ENCODE results near the gene PKP4.

The PKP4 gene

GRCh38 chr2:158519481-158519880 is 62.7 kb downstream of the PKP4 start:
- no peak overlapping the region for H3K4me3 ChIP-seq (ENCODE audit: low read length)
- DNase-seq (ENCODE audit: low read depth), result no peak
- no peak for TF ChIP-seq CTCF (IDR thresholded peaks at IDR 0.05; ENCODE audit: insufficient read depth, low read depth, low read length, missing control alignments)

GRCh38 chr2:158529379-158530259 is 72.9 kb downstream of the PKP4 start:
- DNase-seq (ENCODE audit: low read depth), result peak; percentile 32
- no peak overlapping the region for H3K4me3 ChIP-seq (ENCODE audit: low read length)
- TF ChIP-seq CTCF (IDR thresholded peaks at IDR 0.05; ENCODE audit: insufficient read depth, low read depth, low read length, missing control alignments), result no peak

- DNase-seq (ENCODE audit: low read depth), result no peak
- TF ChIP-seq CTCF (IDR thresholded peaks at IDR 0.05; ENCODE audit: insufficient read depth, low read depth, low read length, missing control alignments), result no peak
These were observed 74.1 kb downstream of the PKP4 start for GRCh38 chr2:158530829-158531228.

GRCh38 chr2:158533009-158533408 is 76.3 kb downstream of the PKP4 start:
- H3K4me3 ChIP-seq (ENCODE audit: low read length), result no peak overlapping the region
- TF ChIP-seq CTCF (IDR thresholded peaks at IDR 0.05; ENCODE audit: insufficient read depth, low read depth, low read length, missing control alignments), result no peak
- DNase-seq (ENCODE audit: low read depth), result no peak

More at GRCh38 chr2:158530829-158531228, 74.1 kb downstream of the PKP4 start:
- H3K4me3 ChIP-seq (ENCODE audit: low read length), result no peak overlapping the region

- DNase-seq (ENCODE audit: low read depth), result peak; percentile 90
- H3K4me3 ChIP-seq (ENCODE audit: low read length), result no peak overlapping the region
- TF ChIP-seq CTCF (IDR thresholded peaks at IDR 0.05; ENCODE audit: insufficient read depth, low read depth, low read length, missing control alignments), result no peak
These were observed 82.6 kb downstream of the PKP4 start for GRCh38 chr2:158539176-158540005.

GRCh38 chr2:158542577-158542976 is 85.8 kb downstream of the PKP4 start:
- H3K4me3 ChIP-seq (ENCODE audit: low read length), result no peak overlapping the region
- DNase-seq (ENCODE audit: low read depth), result no peak
- TF ChIP-seq CTCF (IDR thresholded peaks at IDR 0.05; ENCODE audit: insufficient read depth, low read depth, low read length, missing control alignments), result no peak

Measured in epithelial cell of esophagus (primary cell).